Heart right ventricle (tissue), 16 donors: ENCODE data around the gene CFAP70. TPM values are rescaled to one million over a fixed set of nuclear protein-coding genes. Genes with fewer than 3 reads are reported as not detected.

Experiments
- ATAC-seq, 8 donors: fragments of 200-7000 bp; cut with Tn5 transposase; one replicate each; pipeline ENCODE4 v1.9.1; 2020; ENCODE audit warnings: mild to moderate bottlenecking in 8 of 8, moderate library complexity in 8 of 8, moderate number of reproducible peaks in 1 of 8
- DNase-seq, 2 donors: peaks; one replicate each; pipeline ENCODE4 v3.0.0-alpha.2; 2020
- H3K27ac ChIP-seq, 10 donors: fragments of 200-600 bp; sonication (generic) in 2 of 10; one replicate each; pipeline versions ENCODE4 v1.5.0 to v1.8.0; 2020 to 2022; ENCODE audit warnings: mild to moderate bottlenecking in 3 of 10
- H3K27me3 ChIP-seq, 7 donors: fragments of 200-600 bp; one replicate each; pipeline ENCODE4 v1.8.0; 2021 to 2022; ENCODE audit warnings: mild to moderate bottlenecking in 2 of 7
- H3K36me3 ChIP-seq, 9 donors: fragments of 200-600 bp; sonication (generic) in 1 of 9; one replicate each; pipeline versions ENCODE4 v1.5.0 to v1.8.0; 2020 to 2022; ENCODE audit warnings: mild to moderate bottlenecking in 2 of 9
- H3K4me1 ChIP-seq, 9 donors: fragments of 200-600 bp; sonication (generic) in 1 of 9; one replicate each; pipeline versions ENCODE4 v1.5.0 to v1.8.0; 2020 to 2022; ENCODE audit warnings: mild to moderate bottlenecking in 4 of 9
- H3K4me3 ChIP-seq, 10 donors: fragments of 200-600 bp; sonication (generic) in 2 of 10; one replicate each; pipeline versions ENCODE4 v1.5.0 to v1.8.0; 2020 to 2022; ENCODE audit warnings: mild to moderate bottlenecking in 7 of 10, moderate library complexity in 2 of 10
- H3K9me3 ChIP-seq, 11 donors: fragments of 200-600 bp in 10 of 11; sonication (generic) in 2 of 11; one replicate each; pipeline versions ENCODE4 v1.5.0 to v1.8.0; 2013 to 2022; ENCODE audit warnings: mild to moderate bottlenecking in 2 of 11, control low read depth in 1 of 11, moderate library complexity in 1 of 11
- WGBS, 2 donors: extraction: QIAGEN DNeasy Blood & Tissue Kit; methylation state at CpG; one replicate each; pipeline ENCODE4 v1.1.7; 2013; ENCODE audit warnings: inconsistent platforms in 1 of 2; 5-methylcytosine and 5-hydroxymethylcytosine counted together
- intact Hi-C, 10 donors: fragments of 100-400 bp; cut with DNase I; formaldehyde crosslinking; loops; one replicate each; pipeline versions ENCODE4 v1.11.1 to v1.14.2; 2022
- polyA plus RNA-seq, 2 donors: library from polyadenylated mRNA; stranded (reverse); fragments of 200-250 nt; gene quantifications; one replicate each; pipeline ENCODE4 v1.2.3, GENCODE V29; 2013
- total RNA-seq, 10 donors: library from RNA; stranded (reverse); fragmentation: NEBNext Ultra II Directional in 3 of 10; extraction: Animal tissue kit (Norgen Biotek cat#: 25700) in 3 of 10; gene quantifications; one replicate each; pipeline versions ENCODE4 v1.2.1 to v1.2.4, GENCODE V29; 2021 to 2023
- TF ChIP-seq, protein P1 (sequence below), 9 donors: fragments of 200-600 bp; sonication (generic) in 2 of 9; IDR thresholded peaks; one replicate each; pipeline versions ENCODE4 v1.5.0 to v1.8.0; 2021 to 2022; ENCODE audit warnings: antibody characterized with exemption in 9 of 9, mild to moderate bottlenecking in 5 of 9, moderate library complexity in 1 of 9
- donor health status: Arrhythmogenic right ventricular cardiomyopathy.
- donor health status: ischemic (EF 13 %, LVEDD 7.1; RV severe dilation, severe dysfunction).
- donor health status: healthy with polysubstance abuse.
- donor health status: DM: no; HTN: yes; CAD: no.
- donor health status: DM: no; HTN: no; CAD: no.
- donor health status: ischemic (EF 25% LVEDD 6.9; RV normal size, moderate dysfunction).
- donor health status: ischemic (EF 25% LVEDD 5.7; RV mildly dilated, moderate dysfunction).
- donor health status: healthy.
- donor health status: DM: yes; HTN: yes; CAD: no.
- donor health status: Ischemic cardiomyopathy.
- donor health status: ischemic (EF 35%, LVEDD 5.7; RV mildly dilated, moderate dysfunction).
- donor health status: nonischemic (EF 11% LVEDD 7.7; RV severe dilation, severe dysfunction).
- donor health status: DM: yes; HTN: yes; CAD: no.
- donor health status: PGD.
- donor health status: ischemic (EF 29% LVEDD 5.4; RV normal size, mild dysfunction).
- donor health status: nonischemic (EF 23%, LVEDD 6.1; RV moderate dilation, normal function).

The CFAP70 gene
- total and polyA plus RNA-seq, 12 donors: 0.25 to 5.4 (median 1.9) TPM

DNA sequence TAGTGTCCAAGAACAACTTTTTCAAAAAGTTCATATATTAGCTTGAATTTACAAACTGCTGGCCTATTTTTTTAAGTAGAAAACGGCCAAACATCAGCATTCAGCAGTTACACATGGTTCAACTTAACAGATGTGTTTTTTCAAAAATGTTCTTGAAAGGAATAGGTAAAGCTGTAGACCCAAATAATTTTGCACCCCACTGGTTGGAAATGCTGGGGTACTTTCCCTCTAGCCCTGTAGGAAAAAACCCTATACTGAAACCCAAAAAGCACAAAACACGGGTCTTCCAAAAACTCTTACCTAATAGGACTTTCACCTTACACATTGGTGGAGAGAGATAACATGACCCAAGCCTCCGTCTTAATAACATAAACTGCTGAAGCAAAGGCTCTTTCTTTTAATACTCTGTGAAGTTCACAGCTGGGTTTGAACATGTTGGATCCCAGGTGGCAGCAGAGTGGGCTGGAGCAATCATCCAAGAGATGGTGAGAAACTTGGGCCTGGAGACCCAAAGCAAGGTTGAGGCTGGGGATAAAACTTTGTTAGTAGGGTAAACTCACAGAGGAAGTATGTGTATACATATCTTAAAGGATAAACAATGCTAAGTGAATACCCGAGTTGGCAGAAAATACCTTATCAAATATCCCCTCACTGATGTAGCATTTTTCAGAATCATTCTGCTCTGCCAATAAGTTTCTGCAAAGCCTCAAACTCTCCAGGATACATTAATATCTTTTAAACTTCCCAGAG is 111.0 kb downstream of the CFAP70 start:
- Histone ChIP-seq H3K4me1 (peaks cover 8 to 58% (median 43%) of the 10 kb centered on the region in 9 donors), H3K9me3 (no peaks in the 10 kb centered on the region)

DNA sequence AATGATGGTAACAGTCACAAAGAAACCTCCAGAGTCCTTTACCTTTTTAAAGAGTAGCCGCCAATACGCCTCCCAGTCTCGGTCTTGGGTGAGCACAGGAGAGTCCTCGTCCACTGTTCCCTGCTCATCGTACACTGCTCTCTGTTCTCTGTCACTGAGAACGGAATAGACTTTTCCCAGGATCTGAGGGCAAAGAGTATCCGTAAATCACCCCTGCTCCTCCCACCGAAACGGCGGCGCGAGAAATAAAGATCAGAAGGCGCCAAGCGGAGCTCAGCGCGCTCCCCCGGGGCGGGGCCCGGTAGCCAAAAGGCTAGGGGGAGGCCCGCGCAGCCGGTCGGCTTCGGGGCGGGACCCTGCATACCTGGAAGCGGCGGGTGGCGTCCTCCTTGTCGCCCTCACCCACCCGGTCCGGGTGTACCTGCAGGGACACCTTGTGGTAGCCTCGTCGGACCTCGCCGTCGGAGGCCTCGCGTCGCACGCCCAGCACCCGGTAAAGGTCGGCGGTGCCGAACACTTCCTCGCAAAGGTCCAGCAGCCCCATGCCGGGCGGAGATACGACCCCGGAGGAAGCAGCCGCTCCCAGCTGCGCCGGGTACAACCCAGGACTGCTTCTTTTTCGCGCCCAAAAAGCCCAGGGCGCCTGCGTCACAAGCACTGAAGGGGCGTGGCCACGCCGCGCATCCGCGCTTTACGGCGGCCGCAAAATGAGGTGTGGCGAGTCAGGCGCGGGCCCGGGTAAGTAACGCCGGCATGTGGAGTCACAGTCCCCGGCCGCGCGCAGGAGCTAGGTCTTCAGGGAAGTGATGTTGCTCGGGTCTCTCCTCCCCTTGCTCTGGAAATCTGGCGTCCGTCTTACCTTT is 111.8 kb downstream of the CFAP70 start, which contains the start of gene DNAJC9:
Gene DNAJC9, minus strand, starts transcription at position 610 of the 863 bp plus-strand sequence. Its CDS starts 66 bp downstream, at position 544.
- TF ChIP-seq, protein P1, sequence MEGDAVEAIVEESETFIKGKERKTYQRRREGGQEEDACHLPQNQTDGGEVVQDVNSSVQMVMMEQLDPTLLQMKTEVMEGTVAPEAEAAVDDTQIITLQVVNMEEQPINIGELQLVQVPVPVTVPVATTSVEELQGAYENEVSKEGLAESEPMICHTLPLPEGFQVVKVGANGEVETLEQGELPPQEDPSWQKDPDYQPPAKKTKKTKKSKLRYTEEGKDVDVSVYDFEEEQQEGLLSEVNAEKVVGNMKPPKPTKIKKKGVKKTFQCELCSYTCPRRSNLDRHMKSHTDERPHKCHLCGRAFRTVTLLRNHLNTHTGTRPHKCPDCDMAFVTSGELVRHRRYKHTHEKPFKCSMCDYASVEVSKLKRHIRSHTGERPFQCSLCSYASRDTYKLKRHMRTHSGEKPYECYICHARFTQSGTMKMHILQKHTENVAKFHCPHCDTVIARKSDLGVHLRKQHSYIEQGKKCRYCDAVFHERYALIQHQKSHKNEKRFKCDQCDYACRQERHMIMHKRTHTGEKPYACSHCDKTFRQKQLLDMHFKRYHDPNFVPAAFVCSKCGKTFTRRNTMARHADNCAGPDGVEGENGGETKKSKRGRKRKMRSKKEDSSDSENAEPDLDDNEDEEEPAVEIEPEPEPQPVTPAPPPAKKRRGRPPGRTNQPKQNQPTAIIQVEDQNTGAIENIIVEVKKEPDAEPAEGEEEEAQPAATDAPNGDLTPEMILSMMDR (IDR thresholded peaks at IDR 0.05): peak in 2 of 9 donors; percentile 23 to 28
- Histone ChIP-seq H3K27ac (peak within 1 kb of the TSS; percentile 39 to 86 (median 80)), H3K27me3 (no peaks in the 10 kb centered on the region), H3K36me3 (peaks cover 0 to 74% (median 23%) of the 10 kb centered on the region in 9 donors), H3K9me3 (no peaks in the 10 kb centered on the region), H3K4me3 (peak within 1 kb of the TSS; percentile 69 to 98 (median 89)), H3K4me1 (peaks cover 8 to 57% (median 41%) of the 10 kb centered on the region in 9 donors)
- peak; percentile 93 to 98 (median 96) for ATAC-seq
- peak; percentile 95 to 97 for DNase-seq
- 0% methylated on average over 78 of the region's 78 CpGs for WGBS, 2 donors
- intact Hi-C loops: no loop called here

More for the DNA sequence above, 111.0 kb downstream of the CFAP70 start:
- intact Hi-C loops: no loop called here
- Histone ChIP-seq H3K27me3 (no peaks in the 10 kb centered on the region), H3K36me3 (peaks cover 0 to 65% (median 17%) of the 10 kb centered on the region in 9 donors), H3K4me3 (peak overlapping the region; percentile 69 to 98 (median 89)), H3K27ac (peak overlapping the region; percentile 39 to 86 (median 80))
- TF ChIP-seq, protein P1 (IDR thresholded peaks at IDR 0.05): no peak
- ATAC-seq (no peak), DNase-seq (no peak)
- 40 to 48% methylated on average over 4 of the region's 4 CpGs for WGBS, 2 donors

DNA sequence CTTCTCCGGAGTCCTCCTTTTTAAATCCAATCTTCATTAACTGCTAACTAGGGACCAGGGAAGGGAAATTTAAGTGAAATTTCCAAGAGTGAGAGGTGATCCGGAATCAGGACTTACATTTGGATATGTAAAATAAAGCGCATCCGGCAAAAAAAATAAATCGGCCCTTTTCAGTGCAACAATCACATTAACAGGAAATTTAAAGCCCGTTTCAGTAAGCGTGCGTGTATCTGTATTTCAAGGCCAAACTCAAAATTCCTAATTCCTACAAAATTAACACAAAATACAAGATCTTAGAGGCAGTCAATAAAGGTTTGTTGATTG is 112.4 kb downstream of the CFAP70 start:
- H3K36me3 ChIP-seq: peaks cover 0 to 78% (median 23%) of the 10 kb centered on the region in 9 donors
- WGBS, 2 donors: 4 to 5% methylated on average over 8 of the region's 8 CpGs

More for the DNA sequence above, 112.4 kb downstream of the CFAP70 start:
- no peaks in the 10 kb centered on the region for H3K9me3 ChIP-seq
- H3K4me3 ChIP-seq: peak overlapping the region; percentile 69 to 98 (median 89)
- H3K27me3 ChIP-seq: no peaks in the 10 kb centered on the region
- peaks cover 2 to 51% (median 35%) of the 10 kb centered on the region in 9 donors for H3K4me1 ChIP-seq
- DNase-seq (no peak), ATAC-seq (no peak)
- TF ChIP-seq, protein P1 (IDR thresholded peaks at IDR 0.05): no peak
- intact Hi-C loops: no loop called here
- H3K27ac ChIP-seq: peak overlapping the region in 8 of 10 donors; percentile 69 to 86 (median 82)
